CD4-positive, alpha-beta memory T cell (primary cell): ENCODE measurements around the gene PDYN. TPM values are rescaled to one million over a fixed set of nuclear protein-coding genes. Genes with fewer than 3 reads are reported as not detected.

Experiments used
- CTCF ChIA-PET: fragments of 350-600 bp; sonication (Branson Sonifier 250); formaldehyde crosslinking; loops from one replicate; lab custom pipeline; 2021; ENCODE audit warnings: inconsistent platforms; ENCODE audit not compliant: partially characterized antibody; lab: Charles Lee
- POLR2A ChIA-PET: fragments of 350-600 bp; sonication (Branson Sonifier 250); formaldehyde crosslinking; loops from one replicate; lab custom pipeline; 2021; ENCODE audit not compliant: partially characterized antibody; lab: Charles Lee
- DNase-seq, 5 donors: peaks; one replicate each; pipeline versions ENCODE4 v3.0.0 to v3.0.0-alpha.2; 2020 to 2022; ENCODE audit warnings: mixed read lengths in 1 of 5
- H3K27ac ChIP-seq: one replicate; pipeline ENCODE4 v1.7.0; 2013; ENCODE audit warnings: low read depth, low read length
- H3K27me3 ChIP-seq: 2 replicates; pipeline ENCODE4 v1.7.0; 2013; ENCODE audit warnings: mild to moderate bottlenecking, low read length, moderate library complexity; ENCODE audit not compliant: insufficient read depth
- H3K36me3 ChIP-seq: 2 replicates; pipeline ENCODE4 v1.7.0; 2013; ENCODE audit warnings: mild to moderate bottlenecking, low read length, moderate library complexity; ENCODE audit not compliant: insufficient read depth
- H3K4me1 ChIP-seq: 2 replicates; pipeline ENCODE4 v1.7.0; 2013; ENCODE audit warnings: mild to moderate bottlenecking, low read length, moderate library complexity; ENCODE audit not compliant: insufficient read depth
- H3K4me3 ChIP-seq, 2 donors: one replicate each; pipeline ENCODE4 v1.7.0; 2013; ENCODE audit warnings: low read length in 2 of 2, mild to moderate bottlenecking in 1 of 2
- H3K9me3 ChIP-seq, 2 donors: one replicate each; pipeline ENCODE4 v1.7.0; 2013; ENCODE audit warnings: low read length in 2 of 2, control low read depth in 1 of 2; ENCODE audit not compliant: control insufficient read depth in 1 of 2
- H3K27ac Mint-ChIP-seq, 7 donors: one replicate each; pipeline ENCODE4 v1.8.0; 2020 to 2021; ENCODE audit warnings: mixed read lengths in 7 of 7, mild to moderate bottlenecking in 6 of 7, inconsistent platforms in 3 of 7, moderate library complexity in 3 of 7
- H3K27me3 Mint-ChIP-seq, 2 donors: one replicate each; pipeline ENCODE4 v1.8.0; 2020 to 2021; ENCODE audit warnings: mixed read lengths in 2 of 2
- H3K36me3 Mint-ChIP-seq, 2 donors: one replicate each; pipeline ENCODE4 v1.8.0; 2020 to 2021; ENCODE audit warnings: mixed read lengths in 2 of 2, inconsistent platforms in 1 of 2, mild to moderate bottlenecking in 1 of 2
- H3K4me1 Mint-ChIP-seq, 4 donors: one replicate each; pipeline ENCODE4 v1.8.0; 2020 to 2021; ENCODE audit warnings: mixed read lengths in 4 of 4, mild to moderate bottlenecking in 1 of 4
- H3K4me3 Mint-ChIP-seq, 8 donors: one replicate each; pipeline ENCODE4 v1.8.0; 2020 to 2021; ENCODE audit warnings: mixed read lengths in 8 of 8, mild to moderate bottlenecking in 7 of 8, moderate library complexity in 6 of 8, inconsistent platforms in 3 of 8
- H3K9me3 Mint-ChIP-seq, 8 donors: one replicate each; pipeline ENCODE4 v1.8.0; 2020 to 2021; ENCODE audit warnings: mixed read lengths in 8 of 8, mild to moderate bottlenecking in 5 of 8, inconsistent platforms in 3 of 8, moderate library complexity in 1 of 8
- intact Hi-C: fragments of 100-400 bp; cut with micrococcal nuclease; formaldehyde crosslinking; loops from one replicate; pipeline ENCODE4 v1.15.1; 2023
- polyA plus RNA-seq, 2 donors: library from polyadenylated mRNA; unstranded; fragments of 300-500 nt; fragmentation: Illumina TruSeq; gene quantifications; one replicate each; pipeline ENCODE4 v1.2.3, GENCODE V29; 2021
- total RNA-seq, 2 experiments: library from RNA; stranded (reverse); gene quantifications; one replicate each; pipeline ENCODE4 v1.2.3, GENCODE V29; 2021

PDYN gene
- total and polyA plus RNA-seq, 4 experiments from 2014 or later, result not detected

DNA sequence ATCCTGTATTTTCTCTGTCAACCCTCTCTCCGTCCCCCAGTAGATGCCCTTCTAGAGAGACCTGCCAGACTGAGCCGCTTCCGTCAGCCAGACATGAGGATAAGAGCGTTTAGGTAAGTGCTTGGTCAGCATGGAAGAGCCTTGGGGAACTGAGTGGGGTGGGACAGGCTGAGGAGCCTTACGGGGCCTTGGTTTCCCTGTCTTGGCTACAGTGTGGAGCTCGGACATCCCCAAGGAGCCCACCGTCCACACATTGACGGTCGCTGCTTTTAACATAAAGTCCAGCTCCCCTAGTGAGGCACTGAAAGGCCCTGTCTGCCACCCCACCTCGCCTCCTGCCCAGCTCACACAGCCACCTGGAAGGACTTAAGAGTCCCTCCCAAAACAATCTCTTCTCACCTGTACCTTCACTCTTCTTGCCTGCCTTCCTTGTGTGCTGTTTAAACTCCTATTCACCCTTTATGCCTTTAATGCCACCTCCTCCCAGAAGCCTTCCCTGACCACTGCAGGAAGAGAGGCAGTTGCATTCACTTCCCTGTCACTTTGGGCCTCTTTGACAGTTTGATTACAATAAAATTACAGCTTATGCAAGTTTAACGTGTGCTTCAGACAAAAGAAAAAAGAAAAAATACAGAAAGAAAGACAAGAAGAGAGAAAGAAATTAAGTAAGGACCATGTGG lies 42.3 kb downstream of the PDYN start:
- Mint-ChIP-seq H3K4me3 (no peak overlapping the region), H3K27me3 (peaks cover 5 to 20% of the 10 kb centered on the region in 2 donors), H3K4me1 (peaks cover 0 to 2% (median 0%) of the 10 kb centered on the region in 4 donors), H3K9me3 (no peaks in the 10 kb centered on the region), H3K27ac (peak overlapping the region in 1 of 7 donors; percentile 20), H3K36me3 (no peaks in the 10 kb centered on the region)
- H3K27me3 ChIP-seq, result no peaks in the 10 kb centered on the region
- POLR2A ChIA-PET, result no interaction called here
- intact Hi-C loops, result no loop called here
- H3K9me3 ChIP-seq, result no peaks in the 10 kb centered on the region
- H3K36me3 ChIP-seq, result no peaks in the 10 kb centered on the region
- H3K27ac ChIP-seq, result no peak overlapping the region
- CTCF ChIA-PET, result interaction anchor here (1.3 to 1.4 kb wide), 2 partner anchors 13 to 221 kb away, joined by 3 to 8 read pairs; no protein-coding TSS in a partner anchor
- no peak for DNase-seq
- H3K4me3 ChIP-seq, result no peak overlapping the region
- no peaks in the 10 kb centered on the region for H3K4me1 ChIP-seq

DNA sequence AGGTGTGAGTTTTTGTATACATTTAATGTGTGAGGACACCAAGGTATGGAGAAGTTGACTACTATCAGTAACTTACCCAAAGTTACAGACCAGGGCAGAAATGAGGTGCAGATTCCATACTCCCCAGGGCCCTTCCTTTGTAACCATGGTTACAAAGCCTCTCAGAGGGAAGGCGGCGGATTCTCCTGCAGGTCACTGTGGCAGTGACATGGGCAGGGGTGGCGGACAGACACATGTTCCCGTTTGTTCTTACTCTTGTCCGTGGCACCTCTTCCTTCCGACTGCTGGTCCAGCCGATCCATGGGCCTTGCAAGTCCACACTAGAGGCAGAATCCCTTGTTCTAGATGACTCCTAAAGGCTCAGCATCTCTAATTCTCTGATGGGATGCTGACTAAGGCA lies 43.0 kb downstream of the PDYN start:
- peaks cover 6 to 21% of the 10 kb centered on the region in 2 donors for H3K27me3 Mint-ChIP-seq

GRCh38 chr20:1949347-1950100 lies 44.3 kb downstream of the PDYN start:
- Mint-ChIP-seq H3K4me3 (no peak overlapping the region), H3K27ac (no peak overlapping the region), H3K36me3 (no peaks in the 10 kb centered on the region), H3K9me3 (no peaks in the 10 kb centered on the region), H3K27me3 (peaks cover 12 to 20% of the 10 kb centered on the region in 2 donors), H3K4me1 (peaks cover 0 to 2% (median 0%) of the 10 kb centered on the region in 4 donors)
- Histone ChIP-seq H3K27ac (no peak overlapping the region), H3K36me3 (no peaks in the 10 kb centered on the region), H3K9me3 (no peaks in the 10 kb centered on the region), H3K4me1 (no peaks in the 10 kb centered on the region), H3K4me3 (no peak overlapping the region), H3K27me3 (no peaks in the 10 kb centered on the region)
- ChIA-PET POLR2A (no interaction called here), CTCF (no interaction called here)
- intact Hi-C loops, result no loop called here
- DNase-seq, result no peak

More for the DNA sequence above, 43.0 kb downstream of the PDYN start:
- Histone ChIP-seq H3K4me3 (no peak overlapping the region), H3K4me1 (no peaks in the 10 kb centered on the region), H3K27ac (no peak overlapping the region), H3K36me3 (no peaks in the 10 kb centered on the region), H3K27me3 (no peaks in the 10 kb centered on the region), H3K9me3 (no peaks in the 10 kb centered on the region)
- intact Hi-C loops, result no loop called here
- no peaks in the 10 kb centered on the region for H3K9me3 Mint-ChIP-seq
- no peak overlapping the region for H3K27ac Mint-ChIP-seq
- CTCF ChIA-PET, result no interaction called here
- no peaks in the 10 kb centered on the region for H3K36me3 Mint-ChIP-seq
- H3K4me1 Mint-ChIP-seq, result peaks cover 0 to 2% (median 0%) of the 10 kb centered on the region in 4 donors
- H3K4me3 Mint-ChIP-seq, result no peak overlapping the region
- DNase-seq, result no peak
- POLR2A ChIA-PET, result no interaction called here

DNA sequence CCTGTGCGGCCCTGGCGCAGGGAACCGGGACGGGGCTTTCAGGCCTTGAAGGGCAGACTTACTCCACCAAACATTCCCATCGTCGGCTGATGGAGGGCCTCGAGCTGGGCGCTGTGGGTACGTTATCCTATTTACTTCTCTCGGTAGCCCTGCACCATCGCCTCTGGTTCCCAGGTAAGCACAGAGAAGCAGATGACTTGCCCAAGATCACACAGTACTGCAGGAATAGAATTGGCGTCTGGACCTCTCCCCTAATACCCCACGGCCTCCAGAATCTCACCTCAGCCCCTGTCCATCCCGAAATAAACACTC lies 46.4 kb downstream of the PDYN start:
- ChIA-PET POLR2A (no interaction called here), CTCF (no interaction called here)
- Histone ChIP-seq H3K27me3 (no peaks in the 10 kb centered on the region), H3K4me3 (no peak overlapping the region), H3K36me3 (no peaks in the 10 kb centered on the region), H3K4me1 (no peaks in the 10 kb centered on the region), H3K27ac (no peak overlapping the region), H3K9me3 (no peaks in the 10 kb centered on the region)
- no peak for DNase-seq
- Mint-ChIP-seq H3K4me3 (no peak overlapping the region), H3K27me3 (peaks cover 18 to 30% of the 10 kb centered on the region in 2 donors), H3K27ac (no peak overlapping the region), H3K9me3 (no peaks in the 10 kb centered on the region), H3K36me3 (no peaks in the 10 kb centered on the region), H3K4me1 (peaks cover 0 to 2% (median 0%) of the 10 kb centered on the region in 4 donors)
- intact Hi-C loops, result no loop called here

DNA sequence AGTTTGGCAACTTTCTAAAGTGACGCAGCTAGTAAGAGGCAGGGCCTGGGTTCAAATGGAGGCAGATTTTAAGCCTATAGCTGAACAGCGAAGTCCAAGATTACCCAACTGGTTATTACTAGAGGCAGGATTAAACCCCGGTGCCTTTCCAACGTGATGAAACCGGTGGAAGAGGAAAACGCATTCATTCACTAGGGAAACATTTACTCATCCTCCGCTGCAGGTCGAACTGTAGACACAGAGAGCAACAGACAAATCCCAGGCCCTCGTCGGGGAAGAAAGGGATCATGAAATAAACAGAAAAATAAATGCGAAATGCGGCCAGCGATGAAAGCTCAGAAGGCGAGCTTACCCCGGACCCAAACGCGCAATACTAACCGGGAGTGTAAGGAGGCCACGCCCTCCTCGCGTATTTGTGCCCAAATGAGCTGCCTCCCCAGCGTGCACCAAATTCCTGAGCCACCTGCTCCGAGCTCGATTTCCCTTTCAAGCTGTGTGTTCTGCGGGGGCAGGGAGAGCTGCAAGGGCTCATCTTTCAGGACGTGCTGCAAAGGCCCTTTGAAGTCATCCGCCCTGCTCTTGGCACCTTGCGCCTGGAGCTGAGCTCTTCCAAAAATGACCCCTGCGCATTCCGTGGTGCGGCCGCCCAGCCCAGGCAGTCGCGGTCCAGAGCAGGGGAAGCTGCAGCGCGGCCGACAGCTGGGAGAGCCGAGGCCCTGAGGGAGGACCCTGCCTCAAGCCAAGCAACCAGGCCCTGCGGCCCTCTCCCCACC lies 46.9 kb downstream of the PDYN start:
- POLR2A ChIA-PET, result no interaction called here
- Mint-ChIP-seq H3K36me3 (no peaks in the 10 kb centered on the region), H3K4me1 (peaks cover 0 to 2% (median 0%) of the 10 kb centered on the region in 4 donors), H3K27ac (no peak overlapping the region), H3K27me3 (peaks cover 18 to 29% of the 10 kb centered on the region in 2 donors), H3K4me3 (peak overlapping the region in 2 of 8 donors; percentile 14 to 23), H3K9me3 (no peaks in the 10 kb centered on the region)
- Histone ChIP-seq H3K9me3 (no peaks in the 10 kb centered on the region), H3K27me3 (no peaks in the 10 kb centered on the region), H3K27ac (no peak overlapping the region), H3K4me1 (no peaks in the 10 kb centered on the region), H3K36me3 (no peaks in the 10 kb centered on the region), H3K4me3 (no peak overlapping the region)
- intact Hi-C loops, result no loop called here
- CTCF ChIA-PET, result no interaction called here
- DNase-seq, result no peak

DNA sequence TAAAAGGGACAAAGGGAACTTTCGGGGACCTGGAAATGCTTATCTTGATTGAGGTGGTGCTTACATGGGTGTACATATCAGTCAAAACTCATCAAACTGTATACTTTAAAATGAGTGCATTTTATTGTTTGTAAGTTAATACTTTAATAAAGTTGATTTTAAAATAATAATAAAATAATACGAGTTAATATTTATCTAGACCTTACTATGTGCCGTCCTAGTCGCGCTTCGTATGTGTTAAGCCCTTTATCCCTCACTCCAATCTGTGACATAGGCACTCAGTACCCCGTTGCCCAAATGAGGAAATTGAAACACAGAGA lies 47.5 kb downstream of the PDYN start:
- H3K9me3 Mint-ChIP-seq, result no peaks in the 10 kb centered on the region
- Histone ChIP-seq H3K4me1 (no peaks in the 10 kb centered on the region), H3K36me3 (no peaks in the 10 kb centered on the region), H3K4me3 (no peak overlapping the region), H3K27ac (no peak overlapping the region), H3K27me3 (no peaks in the 10 kb centered on the region), H3K9me3 (no peaks in the 10 kb centered on the region)
- ChIA-PET POLR2A (no interaction called here), CTCF (no interaction called here)
- H3K4me3 Mint-ChIP-seq, result no peak overlapping the region
- H3K27me3 Mint-ChIP-seq, result peaks cover 18 to 27% of the 10 kb centered on the region in 2 donors
- H3K4me1 Mint-ChIP-seq, result peaks cover 0 to 2% (median 0%) of the 10 kb centered on the region in 4 donors
- no peak for DNase-seq
- no peaks in the 10 kb centered on the region for H3K36me3 Mint-ChIP-seq
- intact Hi-C loops, result no loop called here
- H3K27ac Mint-ChIP-seq, result no peak overlapping the region

DNA sequence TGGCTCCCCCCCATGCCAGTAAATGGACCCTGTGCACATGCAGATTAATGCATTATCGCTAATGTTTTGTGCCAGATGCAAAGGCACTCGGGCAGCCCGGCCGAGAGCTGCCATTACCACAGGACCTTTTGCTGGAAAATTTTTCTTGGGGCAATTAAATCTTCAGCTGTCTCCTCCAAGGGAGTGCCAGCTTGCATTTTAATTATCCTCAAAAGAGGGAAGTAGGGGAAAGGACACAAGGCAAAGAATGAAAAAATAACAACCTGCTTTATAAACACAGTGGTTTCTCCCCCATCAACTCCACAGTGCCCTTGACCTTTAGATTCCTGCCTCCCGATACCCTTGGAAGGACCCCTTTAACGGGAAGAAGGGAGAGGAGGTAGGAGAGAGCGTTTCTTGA lies 48.2 kb downstream of the PDYN start:
- H3K4me1 Mint-ChIP-seq, result peaks cover 0 to 2% (median 0%) of the 10 kb centered on the region in 4 donors
- H3K36me3 ChIP-seq, result no peaks in the 10 kb centered on the region
- DNase-seq, result no peak
- ChIA-PET POLR2A (no interaction called here), CTCF (no interaction called here)
- H3K9me3 Mint-ChIP-seq, result no peaks in the 10 kb centered on the region
- intact Hi-C loops, result no loop called here
- no peaks in the 10 kb centered on the region for H3K36me3 Mint-ChIP-seq
- H3K4me3 Mint-ChIP-seq, result no peak overlapping the region
- peaks cover 17 to 27% of the 10 kb centered on the region in 2 donors for H3K27me3 Mint-ChIP-seq
- no peaks in the 10 kb centered on the region for H3K27me3 ChIP-seq
- no peak overlapping the region for H3K4me3 ChIP-seq
- no peaks in the 10 kb centered on the region for H3K9me3 ChIP-seq
- no peak overlapping the region for H3K27ac Mint-ChIP-seq
- H3K27ac ChIP-seq, result no peak overlapping the region
- no peaks in the 10 kb centered on the region for H3K4me1 ChIP-seq
